ENCODE results near the gene GABRR1. TPM values are rescaled to one million over a fixed set of nuclear protein-coding genes. Genes with fewer than 3 reads are reported as not detected.

Gene GABRR1
- total and polyA plus RNA-seq, 2 donors (not counting 3 experiments of a cell fraction or from before 2014, with no cell fraction given): not detected

- no peak for DNase-seq (ENCODE audit: low read depth, low spot score)
- Histone ChIP-seq H3K79me2 (ENCODE audit: control insufficient read depth, insufficient read depth, low read length) (no peaks in the 10 kb centered on the region), H3K27me3 (ENCODE audit: control insufficient read depth in 2 of 2, insufficient read depth in 2 of 2, low read length in 2 of 2) (no peaks in the 10 kb centered on the region), H3K4me3 (replicated peaks in 1 of 3; ENCODE audit: insufficient read depth in 1 of 3, low read depth in 1 of 3, low read length in 3 of 3) (no peak overlapping the region), H3K9me1 (replicated peaks; ENCODE audit: control insufficient read depth, extremely low read depth, insufficient read depth, low read length) (no peaks in the 10 kb centered on the region), H4K20me1 (replicated peaks; ENCODE audit: control insufficient read depth, extremely low read depth, insufficient read depth, low read length) (no peaks in the 10 kb centered on the region), H3K4me1 (ENCODE audit: control insufficient read depth, extremely low read depth, insufficient read depth, low read length) (no peaks in the 10 kb centered on the region), H2AFZ (ENCODE audit: low read depth, low read length) (no peak overlapping the region), H3K36me3 (ENCODE audit: control insufficient read depth in 2 of 2, extremely low read depth in 1 of 2, insufficient read depth in 2 of 2, low read length in 2 of 2) (peaks cover 0 to 3% of the 10 kb centered on the region in 2 experiments), H3K4me2 (ENCODE audit: insufficient read depth, low read length) (no peak overlapping the region), H3K9me3 (replicated peaks; ENCODE audit: control insufficient read depth, insufficient read depth, low read length) (no peaks in the 10 kb centered on the region), H3K27ac (ENCODE audit: insufficient read depth, low read depth, low read length) (no peak overlapping the region), H3K9ac (replicated peaks; ENCODE audit: extremely low read depth, insufficient read depth, low read length) (no peak overlapping the region)
- CTCF ChIA-PET: interaction anchor here (1.1 kb wide), 1 partner anchor 82 kb away, joined by 3 read pairs; no protein-coding TSS in a partner anchor
- TF ChIP-seq JUN (IDR thresholded peaks at IDR 0.05; ENCODE audit: borderline replicate concordance, insufficient read depth, insufficient read length, low read depth) (no peak), POLR2AphosphoS5 (IDR thresholded peaks at IDR 0.05; ENCODE audit: insufficient read depth, low read depth, low read length) (no peak), CTCF (IDR thresholded peaks at IDR 0.05; ENCODE audit: extremely low read depth in 1 of 2, insufficient read depth in 1 of 2, low read depth in 1 of 2, low read length in 2 of 2) (no peak), GATA2 (IDR thresholded peaks at IDR 0.05; ENCODE audit: insufficient read depth, insufficient read length, low read depth, low read length) (no peak), MYC (IDR thresholded peaks at IDR 0.05; ENCODE audit: low read depth, low read length) (no peak), MAX (IDR thresholded peaks at IDR 0.05; ENCODE audit: insufficient read depth, insufficient read length) (no peak), POLR2A (IDR thresholded peaks at IDR 0.05; ENCODE audit: low read depth, low read length) (no peak), EZH2 (IDR thresholded peaks at IDR 0.05; ENCODE audit: borderline replicate concordance, low read depth, low read length, severe bottlenecking) (no peak), FOS (IDR thresholded peaks at IDR 0.05; ENCODE audit: borderline replicate concordance, insufficient read depth, low read length) (no peak)
- no TSS peak for BruUV-seq (replicated peaks)
- POLR2A ChIA-PET: no interaction called here
- dilution Hi-C loops (cut with MboI; ENCODE audit: extremely low pct_ligation_motif_present, low sequenced_read_pairs): no loop called here
- FAIRE-seq: no peak
- intact Hi-C loops (cut with micrococcal nuclease): no loop called here
Observed at GRCh38 chr6:89161326-89162046, 55.7 kb downstream of the GABRR1 start.

All from endothelial cell of umbilical vein (primary cell).